ENCODE data around the gene LYPLAL1. TPM values are rescaled to one million over a fixed set of nuclear protein-coding genes. Genes with fewer than 3 reads are reported as not detected.

LYPLAL1 gene
- total RNA-seq, 1 experiment from 2014 or later: 21.1 TPM

GRCh38 chr1:219226196-219226595 lies 52.5 kb downstream of the LYPLAL1 start:
- Mint-ChIP-seq H3K9me3 (no peaks in the 10 kb centered on the region), H3K36me3 (ENCODE audit: insufficient read depth in 1 of 3, low read depth in 3 of 3) (no peaks in the 10 kb centered on the region), H3K4me1 (no peaks in the 10 kb centered on the region), H3K27me3 (ENCODE audit: low read depth) (no peaks in the 10 kb centered on the region), H3K4me3 (no peak overlapping the region), H3K27ac (no peak overlapping the region)
- WGBS (ENCODE audit: extremely low coverage, insufficient read length, low lambda C conversion rate): no CpG with 5 or more reads among the region's 2 CpGs
- Histone ChIP-seq H4K20me1 (ENCODE audit: control insufficient read depth, insufficient read depth, insufficient read length) (no peaks in the 10 kb centered on the region), H3K4me1 (ENCODE audit: insufficient read depth, low read length) (no peaks in the 10 kb centered on the region), H3K27me3 (ENCODE audit: insufficient read depth, low read length) (no peaks in the 10 kb centered on the region), H2AK5ac (ENCODE audit: insufficient read length, low read length) (no peak overlapping the region), H3T11ph (ENCODE audit: low read length) (no peak overlapping the region), H3K79me2 (ENCODE audit: insufficient read depth, low read length) (no peaks in the 10 kb centered on the region), H4K91ac (ENCODE audit: insufficient read length, low read depth, low read length) (no peak overlapping the region), H3K27ac (ENCODE audit: insufficient read length, low read depth, low read length) (no peak overlapping the region), H3K23ac (ENCODE audit: insufficient read length, low read depth, low read length) (no peak overlapping the region), H3K14ac (ENCODE audit: insufficient read depth, low read length) (no peak overlapping the region), H2BK5ac (ENCODE audit: insufficient read length, low read length) (no peak overlapping the region), H2BK20ac (ENCODE audit: low read depth, low read length, poor library complexity, severe bottlenecking) (no peak overlapping the region), H4K5ac (ENCODE audit: insufficient read length, low read depth, low read length) (no peak overlapping the region), H2AFZ (ENCODE audit: low read length) (no peak overlapping the region), H3K9me3 (ENCODE audit: control insufficient read depth, low read depth, low read length) (no peaks in the 10 kb centered on the region), H3K4ac (ENCODE audit: low read depth, low read length) (no peak overlapping the region), H2BK120ac (ENCODE audit: low read depth, low read length, poor library complexity, severe bottlenecking) (no peak overlapping the region), H2BK12ac (ENCODE audit: insufficient read length, low read depth, low read length) (no peak overlapping the region), H3K79me1 (ENCODE audit: insufficient read depth, low read depth, low read length, poor library complexity, severe bottlenecking) (no peaks in the 10 kb centered on the region), H3K18ac (ENCODE audit: insufficient read length, low read depth, low read length) (no peak overlapping the region), H3K4me2 (ENCODE audit: insufficient read depth, insufficient read length, low read length) (no peak overlapping the region), H3K23me2 (ENCODE audit: insufficient read length, low read depth, low read length, poor library complexity, severe bottlenecking) (no peaks in the 10 kb centered on the region), H2BK15ac (ENCODE audit: low read depth, low read length) (no peak overlapping the region), H3K9ac (ENCODE audit: extremely low read depth, insufficient read length, low read length) (no peak overlapping the region), H4K8ac (replicated peaks; ENCODE audit: insufficient read length, low read depth, low read length) (no peak overlapping the region), H3K56ac (ENCODE audit: insufficient read length, low read depth, low read length) (no peak overlapping the region)
- no peak for TF ChIP-seq CTCF (conservative IDR thresholded peaks at IDR 0.05)
- no peak for DNase-seq
